Measurements from ENCODE around the gene CXCR2.

CXCR2 gene

DNA sequence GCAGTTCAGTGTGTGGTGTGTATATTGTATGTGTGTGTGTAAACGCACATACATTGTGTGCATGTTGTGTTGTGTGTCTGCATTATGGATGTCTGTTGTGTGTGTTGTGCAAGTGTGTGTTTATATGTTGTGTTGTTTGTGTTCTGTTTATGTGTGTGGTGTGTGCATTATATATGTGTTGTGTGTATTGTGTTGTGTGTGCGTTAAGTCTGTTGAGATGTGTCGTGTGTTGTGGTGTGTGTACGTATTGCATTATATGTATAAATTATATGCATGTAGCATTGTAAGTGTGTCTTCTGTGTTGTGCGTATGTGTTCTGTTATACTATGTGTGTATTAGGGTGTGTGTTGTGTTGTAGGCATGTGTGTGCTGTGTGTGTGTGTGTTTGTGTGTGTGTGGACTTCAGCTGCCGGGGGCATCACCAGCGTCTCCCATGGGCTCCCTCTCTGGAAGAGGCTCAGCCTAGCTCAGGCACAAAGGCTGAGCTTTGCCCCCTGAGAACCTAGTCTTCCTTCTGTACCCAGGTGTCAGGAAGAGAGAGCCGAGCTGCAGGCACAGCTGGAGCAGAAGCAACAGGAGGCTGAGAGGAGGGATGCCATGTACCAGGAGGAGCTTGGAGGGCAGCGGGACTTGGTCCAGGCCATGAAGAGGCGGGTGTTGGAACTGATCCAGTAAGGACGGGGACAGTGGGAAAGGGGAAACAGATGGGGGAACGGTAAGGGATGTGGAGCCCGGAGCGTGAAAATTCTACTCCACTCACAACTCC is 43.1 kb upstream of the CXCR2 start:
- no peaks in the 10 kb centered on the region for H3K36me3 ChIP-seq (ENCODE audit: control insufficient read depth, insufficient read depth, low read length)
- no peak overlapping the region for H3K4me3 ChIP-seq (replicated peaks; ENCODE audit: low read depth, low read length)
- TF ChIP-seq, protein P1, sequence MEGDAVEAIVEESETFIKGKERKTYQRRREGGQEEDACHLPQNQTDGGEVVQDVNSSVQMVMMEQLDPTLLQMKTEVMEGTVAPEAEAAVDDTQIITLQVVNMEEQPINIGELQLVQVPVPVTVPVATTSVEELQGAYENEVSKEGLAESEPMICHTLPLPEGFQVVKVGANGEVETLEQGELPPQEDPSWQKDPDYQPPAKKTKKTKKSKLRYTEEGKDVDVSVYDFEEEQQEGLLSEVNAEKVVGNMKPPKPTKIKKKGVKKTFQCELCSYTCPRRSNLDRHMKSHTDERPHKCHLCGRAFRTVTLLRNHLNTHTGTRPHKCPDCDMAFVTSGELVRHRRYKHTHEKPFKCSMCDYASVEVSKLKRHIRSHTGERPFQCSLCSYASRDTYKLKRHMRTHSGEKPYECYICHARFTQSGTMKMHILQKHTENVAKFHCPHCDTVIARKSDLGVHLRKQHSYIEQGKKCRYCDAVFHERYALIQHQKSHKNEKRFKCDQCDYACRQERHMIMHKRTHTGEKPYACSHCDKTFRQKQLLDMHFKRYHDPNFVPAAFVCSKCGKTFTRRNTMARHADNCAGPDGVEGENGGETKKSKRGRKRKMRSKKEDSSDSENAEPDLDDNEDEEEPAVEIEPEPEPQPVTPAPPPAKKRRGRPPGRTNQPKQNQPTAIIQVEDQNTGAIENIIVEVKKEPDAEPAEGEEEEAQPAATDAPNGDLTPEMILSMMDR (IDR thresholded peaks at IDR 0.05; ENCODE audit: insufficient read depth, low read length, poor library complexity, severe bottlenecking), result no peak
- no peaks in the 10 kb centered on the region for H3K27me3 ChIP-seq (replicated peaks; ENCODE audit: control insufficient read depth, insufficient read depth, low read length)
- DNase-seq (ENCODE audit: extremely low read depth, insufficient read length), result no peak

DNA sequence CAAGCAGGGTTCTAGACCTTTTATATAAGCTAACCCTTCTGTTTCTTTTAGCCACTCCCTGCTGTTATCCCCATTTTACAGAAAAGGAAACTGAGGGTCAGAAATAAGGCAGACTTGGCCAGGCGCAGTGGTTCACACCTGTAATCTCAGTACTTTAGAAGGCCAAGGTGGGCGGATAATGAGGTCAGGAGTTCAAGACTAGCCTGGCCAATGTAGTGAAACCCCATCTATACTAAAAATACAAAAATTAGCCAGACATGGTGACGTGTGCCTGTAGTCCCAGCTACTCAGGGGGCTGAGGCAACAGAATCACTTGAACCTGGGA is 42.5 kb upstream of the CXCR2 start:
- H3K4me3 ChIP-seq (replicated peaks; ENCODE audit: low read depth, low read length), result no peak overlapping the region
- DNase-seq (ENCODE audit: extremely low read depth, insufficient read length), result no peak

DNA sequence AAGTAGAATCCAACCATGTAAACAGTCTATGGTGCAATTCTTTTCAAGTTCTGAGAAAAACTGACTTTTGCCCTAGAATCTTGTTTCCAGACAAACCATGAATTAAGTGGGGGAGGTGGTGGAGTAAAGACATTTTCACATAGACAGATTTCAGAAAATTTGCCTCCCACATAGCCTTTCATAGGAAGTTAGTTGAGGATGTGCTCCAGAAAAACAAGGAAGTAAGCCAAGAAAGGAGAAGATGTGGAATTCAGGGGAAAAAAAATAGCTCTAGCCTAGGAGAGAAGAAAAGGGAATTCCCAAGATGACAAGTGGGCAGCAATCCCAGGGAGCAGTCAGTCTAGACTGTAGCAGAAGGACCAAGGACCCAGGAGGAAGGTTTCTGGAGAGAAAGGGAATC is 39.4 kb upstream of the CXCR2 start:
- no peak for DNase-seq (ENCODE audit: extremely low read depth, insufficient read length)
- no peak overlapping the region for H3K4me3 ChIP-seq (replicated peaks; ENCODE audit: low read depth, low read length)
- TF ChIP-seq, protein P1 (IDR thresholded peaks at IDR 0.05; ENCODE audit: insufficient read depth, low read length, poor library complexity, severe bottlenecking), result no peak
- H3K36me3 ChIP-seq (ENCODE audit: control insufficient read depth, insufficient read depth, low read length), result no peaks in the 10 kb centered on the region
- no peaks in the 10 kb centered on the region for H3K27me3 ChIP-seq (replicated peaks; ENCODE audit: control insufficient read depth, insufficient read depth, low read length)

More for the DNA sequence above, 42.5 kb upstream of the CXCR2 start:
- H3K36me3 ChIP-seq (ENCODE audit: control insufficient read depth, insufficient read depth, low read length), result no peaks in the 10 kb centered on the region
- H3K27me3 ChIP-seq (replicated peaks; ENCODE audit: control insufficient read depth, insufficient read depth, low read length), result no peaks in the 10 kb centered on the region
- TF ChIP-seq, protein P1 (IDR thresholded peaks at IDR 0.05; ENCODE audit: insufficient read depth, low read length, poor library complexity, severe bottlenecking), result no peak

DNA sequence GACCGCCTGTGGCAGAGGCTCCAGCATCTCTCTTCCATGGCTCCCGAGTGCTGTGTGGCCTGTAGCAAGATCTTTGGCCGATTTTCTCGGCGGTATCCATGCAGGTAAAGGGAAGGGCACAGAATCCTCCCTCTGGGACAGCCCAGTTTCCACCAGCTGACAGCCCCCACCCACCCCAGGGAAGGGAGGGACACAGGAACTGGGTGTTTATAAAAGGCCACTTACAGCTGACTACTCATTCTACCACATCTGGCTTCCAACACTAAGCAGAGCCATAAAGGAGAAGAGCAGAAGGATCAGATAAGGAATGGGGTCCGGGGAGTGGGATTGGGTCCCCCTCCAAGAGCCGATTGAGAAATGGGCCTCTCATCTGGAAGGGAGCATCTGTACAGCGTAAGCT is 36.6 kb upstream of the CXCR2 start:
- Histone ChIP-seq H3K36me3 (ENCODE audit: control insufficient read depth, insufficient read depth, low read length) (no peaks in the 10 kb centered on the region), H3K27me3 (replicated peaks; ENCODE audit: control insufficient read depth, insufficient read depth, low read length) (no peaks in the 10 kb centered on the region; the same call in 1 of the 2 replicates), H3K4me3 (replicated peaks; ENCODE audit: low read depth, low read length) (no peak overlapping the region)
- TF ChIP-seq, protein P1 (IDR thresholded peaks at IDR 0.05; ENCODE audit: insufficient read depth, low read length, poor library complexity, severe bottlenecking), result no peak
- DNase-seq (ENCODE audit: extremely low read depth, insufficient read length), result no peak

DNA sequence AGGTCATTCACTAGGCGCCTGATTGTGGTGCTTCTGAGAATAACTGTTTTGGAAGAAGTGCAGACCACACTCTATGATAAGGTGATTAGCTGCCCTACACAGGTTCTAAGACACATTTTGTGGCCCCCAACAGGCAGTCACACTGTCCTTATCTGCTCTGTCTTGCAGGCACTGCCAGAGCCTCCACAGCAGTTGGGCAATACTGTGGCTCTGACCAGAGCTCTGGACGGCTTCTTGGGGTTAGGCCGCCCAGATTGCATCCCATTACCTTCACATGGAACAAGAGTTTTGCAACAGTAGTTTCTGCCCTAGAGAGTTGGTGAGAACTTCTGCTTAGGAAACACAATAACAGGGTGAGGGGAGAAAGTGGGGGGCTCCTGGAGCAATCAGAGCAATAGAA is 34.1 kb upstream of the CXCR2 start:
- Histone ChIP-seq H3K36me3 (ENCODE audit: control insufficient read depth, insufficient read depth, low read length) (no peaks in the 10 kb centered on the region), H3K27me3 (replicated peaks; ENCODE audit: control insufficient read depth, insufficient read depth, low read length) (no peaks in the 10 kb centered on the region; the same call in 1 of the 2 replicates), H3K4me3 (replicated peaks; ENCODE audit: low read depth, low read length) (no peak overlapping the region)
- no peak for DNase-seq (ENCODE audit: extremely low read depth, insufficient read length)
- TF ChIP-seq, protein P1 (IDR thresholded peaks at IDR 0.05; ENCODE audit: insufficient read depth, low read length, poor library complexity, severe bottlenecking), result no peak
